SK-N-SH treated with all-trans-retinoic acid at 6 μM for 48 hours (cell line): ENCODE results near the gene CDH1.

Experiments used
- ARNTL ChIP-seq: fragments of 450-650 bp; formaldehyde crosslinking; IDR thresholded peaks from 2 replicates; pipeline ENCODE4 v1.5.0; 2020; ENCODE audit warnings: low read depth, mild to moderate bottlenecking, moderate library complexity, borderline replicate concordance
- ISL1 ChIP-seq: fragments of 250-450 bp; sonication (Bioruptor Pico); IDR thresholded peaks from 2 replicates; pipeline ENCODE4 v2.1.2; 2022; ENCODE audit warnings: mild to moderate bottlenecking, moderate library complexity
- RARB ChIP-seq: fragments of 250-450 bp; sonication (Bioruptor Pico); IDR thresholded peaks from 2 replicates; pipeline ENCODE4 v1.8.0; 2021; ENCODE audit warnings: mild to moderate bottlenecking, moderate library complexity
- ZC3H10 ChIP-seq: fragments of 250-450 bp; sonication (Bioruptor Pico); IDR thresholded peaks from 2 replicates; pipeline ENCODE4 v1.5.1; 2021; ENCODE audit warnings: mild to moderate bottlenecking, moderate library complexity
- ZNF70 ChIP-seq: fragments of 450-650 bp; formaldehyde crosslinking; IDR thresholded peaks from 2 replicates; pipeline ENCODE4 v1.5.0; 2020; ENCODE audit warnings: mild to moderate bottlenecking, moderate library complexity
- TF ChIP-seq, protein P1 (sequence below): fragments of 250-450 bp; sonication (Bioruptor Pico); IDR thresholded peaks from 2 replicates; pipeline ENCODE4 v1.8.0; 2020; ENCODE audit warnings: mild to moderate bottlenecking, moderate library complexity, borderline replicate concordance

DNA sequence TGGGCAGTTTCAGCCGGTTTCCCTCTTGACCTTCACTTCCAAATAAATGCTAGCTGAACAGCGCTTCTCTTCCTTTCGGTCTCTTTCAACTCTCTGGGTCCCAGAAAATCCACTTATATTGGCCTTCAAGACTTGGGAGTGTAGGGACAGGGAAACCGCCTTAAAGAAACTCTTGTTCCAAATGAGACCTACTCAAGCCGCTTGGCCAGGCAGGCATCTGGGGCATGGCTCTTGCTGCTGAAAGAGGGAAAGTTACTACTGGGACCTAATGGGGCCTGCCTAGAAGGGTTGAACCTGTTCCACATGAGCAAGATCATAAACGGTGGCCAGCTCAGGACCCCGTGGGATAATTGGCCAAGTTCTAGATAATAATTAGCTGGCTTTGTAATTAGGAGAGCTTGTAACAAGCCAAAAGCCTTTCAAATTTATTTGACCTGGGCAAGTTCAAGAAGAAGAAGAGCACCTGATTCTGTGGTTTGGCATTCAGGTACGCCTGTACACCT lies 13.2 kb downstream of the CDH1 start:
- TF ChIP-seq ZNF70 (CRISPR knock-in tag) (no peak), ZC3H10 (CRISPR knock-in tag) (no peak), RARB (CRISPR knock-in tag) (no peak), ARNTL (CRISPR knock-in tag) (no peak), ISL1 (CRISPR knock-in tag) (no peak)
- TF ChIP-seq, protein P1, sequence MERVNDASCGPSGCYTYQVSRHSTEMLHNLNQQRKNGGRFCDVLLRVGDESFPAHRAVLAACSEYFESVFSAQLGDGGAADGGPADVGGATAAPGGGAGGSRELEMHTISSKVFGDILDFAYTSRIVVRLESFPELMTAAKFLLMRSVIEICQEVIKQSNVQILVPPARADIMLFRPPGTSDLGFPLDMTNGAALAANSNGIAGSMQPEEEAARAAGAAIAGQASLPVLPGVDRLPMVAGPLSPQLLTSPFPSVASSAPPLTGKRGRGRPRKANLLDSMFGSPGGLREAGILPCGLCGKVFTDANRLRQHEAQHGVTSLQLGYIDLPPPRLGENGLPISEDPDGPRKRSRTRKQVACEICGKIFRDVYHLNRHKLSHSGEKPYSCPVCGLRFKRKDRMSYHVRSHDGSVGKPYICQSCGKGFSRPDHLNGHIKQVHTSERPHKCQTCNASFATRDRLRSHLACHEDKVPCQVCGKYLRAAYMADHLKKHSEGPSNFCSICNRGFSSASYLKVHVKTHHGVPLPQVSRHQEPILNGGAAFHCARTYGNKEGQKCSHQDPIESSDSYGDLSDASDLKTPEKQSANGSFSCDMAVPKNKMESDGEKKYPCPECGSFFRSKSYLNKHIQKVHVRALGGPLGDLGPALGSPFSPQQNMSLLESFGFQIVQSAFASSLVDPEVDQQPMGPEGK (CRISPR knock-in tag), result no peak
